Hematopoietic multipotent progenitor cell treated with erythropoietin and hydrocortisone succinate and interleukin-3 and kit ligand, for 4 days (in vitro differentiated cells): ENCODE results near the gene ULBP3.
A peak's percentile ranks its signal among the peaks of the same experiment; 100 is the strongest.
"Not testable (repeated sequence)": the region's sequence is repeated elsewhere in the genome, so short reads cannot be mapped to it uniquely, and the experiment has no call there.

Experiments used
- DNase-seq: peaks from one replicate; pipeline ENCODE4 v3.0.0-alpha.2; 2015

The ULBP3 gene

GRCh38 chr6:150075034-150075421 lies 6.1 kb upstream of the ULBP3 start:
- no peak for DNase-seq

- not testable (repeated sequence) for DNase-seq
Observed at GRCh38 chr6:150074396-150075033, 5.6 kb upstream of the ULBP3 start.

GRCh38 chr6:150072201-150072600 lies 3.3 kb upstream of the ULBP3 start:
- DNase-seq, result peak; percentile 50

GRCh38 chr6:150070236-150070818 lies 1.4 kb upstream of the ULBP3 start:
- no peak for DNase-seq

GRCh38 chr6:150069706-150070105 lies 785 bp upstream of the ULBP3 start:
- DNase-seq, result peak; percentile 7

- DNase-seq, result peak; percentile 9
Observed at GRCh38 chr6:150068151-150068550, 770 bp downstream of the ULBP3 start.

GRCh38 chr6:150065083-150065482 lies 3.8 kb downstream of the ULBP3 start:
- no peak for DNase-seq

GRCh38 chr6:150063640-150064039 lies 5.3 kb downstream of the ULBP3 start:
- no peak for DNase-seq

- not testable (repeated sequence) for DNase-seq
Observed at GRCh38 chr6:150059973-150060372, 8.9 kb downstream of the ULBP3 start.

- DNase-seq, result no peak
Observed at GRCh38 chr6:150058986-150059385, 9.9 kb downstream of the ULBP3 start.

- no peak for DNase-seq
Observed at GRCh38 chr6:150058231-150058792, 10.6 kb downstream of the ULBP3 start.

GRCh38 chr6:150057501-150057951 lies 11.4 kb downstream of the ULBP3 start:
- no peak for DNase-seq

GRCh38 chr6:150056916-150057315 lies 12.0 kb downstream of the ULBP3 start:
- no peak for DNase-seq

GRCh38 chr6:150056156-150056555 lies 12.8 kb downstream of the ULBP3 start:
- DNase-seq, result no peak

GRCh38 chr6:150055131-150055530 lies 13.8 kb downstream of the ULBP3 start:
- no peak for DNase-seq

GRCh38 chr6:150053450-150053849 lies 15.5 kb downstream of the ULBP3 start:
- DNase-seq, result no peak

- no peak for DNase-seq
Observed at GRCh38 chr6:150050846-150051245, 18.1 kb downstream of the ULBP3 start.

- no peak for DNase-seq
Observed at GRCh38 chr6:150048099-150048498, 20.8 kb downstream of the ULBP3 start.

- DNase-seq, result no peak
Observed at GRCh38 chr6:150046943-150047342, 22.0 kb downstream of the ULBP3 start.

GRCh38 chr6:150044621-150045145 lies 24.2 kb downstream of the ULBP3 start:
- DNase-seq, result no peak

- DNase-seq, result no peak
Observed at GRCh38 chr6:150043501-150044412, 25.2 kb downstream of the ULBP3 start.

- DNase-seq, result no peak
Observed at GRCh38 chr6:150043096-150043495, 25.8 kb downstream of the ULBP3 start.
